GM19239 (cell line): Measurements from ENCODE around the gene RASAL3.

ENCODE experiments used
- DNase-seq: peaks from one replicate; pipeline ENCODE4 v3.0.0; 2011; ENCODE audit warnings: low spot score; ENCODE audit not compliant: insufficient read length
- FAIRE-seq: peaks from 2 replicates; lab custom pipeline; 2011; peaks lifted over from hg19 to GRCh38; lab: Jason Lieb, UNC

The RASAL3 gene

GRCh38 chr19:15438124-15438496 lies 26.2 kb downstream of the RASAL3 start:
- no peak for DNase-seq
- no peak for FAIRE-seq

- FAIRE-seq (no peak), DNase-seq (no peak)
Observed at GRCh38 chr19:15437355-15438123, 26.8 kb downstream of the RASAL3 start.

GRCh38 chr19:15436826-15437110 lies 27.6 kb downstream of the RASAL3 start:
- DNase-seq (no peak), FAIRE-seq (no peak)

- no peak for FAIRE-seq
Observed at GRCh38 chr19:15436012-15436825, 28.1 kb downstream of the RASAL3 start.

GRCh38 chr19:15433519-15434069 lies 30.8 kb downstream of the RASAL3 start:
- no peak for FAIRE-seq

More at GRCh38 chr19:15436012-15436825, 28.1 kb downstream of the RASAL3 start:
- no peak for DNase-seq

GRCh38 chr19:15432629-15433518 lies 31.5 kb downstream of the RASAL3 start:
- DNase-seq (peak; percentile 100), FAIRE-seq (peak; percentile 93)

More at GRCh38 chr19:15433519-15434069, 30.8 kb downstream of the RASAL3 start:
- no peak for DNase-seq

- FAIRE-seq (no peak), DNase-seq (peak; percentile 73)
Observed at GRCh38 chr19:15432018-15432494, 32.3 kb downstream of the RASAL3 start.

GRCh38 chr19:15431396-15432017 lies 32.8 kb downstream of the RASAL3 start:
- no peak for DNase-seq
- FAIRE-seq, result peak; percentile 44

- FAIRE-seq, result no peak
Observed at GRCh38 chr19:15430526-15431120, 33.7 kb downstream of the RASAL3 start.

GRCh38 chr19:15429825-15430467 lies 34.4 kb downstream of the RASAL3 start:
- DNase-seq (no peak), FAIRE-seq (no peak)

More at GRCh38 chr19:15430526-15431120, 33.7 kb downstream of the RASAL3 start:
- no peak for DNase-seq

GRCh38 chr19:15428956-15429824 lies 35.2 kb downstream of the RASAL3 start:
- DNase-seq, result no peak
- no peak for FAIRE-seq

- FAIRE-seq, result no peak
Observed at GRCh38 chr19:15427991-15428471, 36.3 kb downstream of the RASAL3 start.

GRCh38 chr19:15427350-15427700 lies 37.0 kb downstream of the RASAL3 start:
- no peak for DNase-seq
- FAIRE-seq, result no peak

More at GRCh38 chr19:15427991-15428471, 36.3 kb downstream of the RASAL3 start:
- no peak for DNase-seq

GRCh38 chr19:15426485-15427349 lies 37.6 kb downstream of the RASAL3 start:
- FAIRE-seq (no peak), DNase-seq (no peak)

- FAIRE-seq (no peak), DNase-seq (no peak)
Observed at GRCh38 chr19:15425321-15425950, 38.9 kb downstream of the RASAL3 start.

GRCh38 chr19:15424692-15425272 lies 39.6 kb downstream of the RASAL3 start:
- DNase-seq, result no peak
- no peak for FAIRE-seq
